ENCODE measurements around the gene GALNTL6. TPM values are rescaled to one million over a fixed set of nuclear protein-coding genes. Genes with fewer than 3 reads are reported as not detected.

The GALNTL6 gene
- total RNA-seq, 1 experiment from 2014 or later = not detected

DNA sequence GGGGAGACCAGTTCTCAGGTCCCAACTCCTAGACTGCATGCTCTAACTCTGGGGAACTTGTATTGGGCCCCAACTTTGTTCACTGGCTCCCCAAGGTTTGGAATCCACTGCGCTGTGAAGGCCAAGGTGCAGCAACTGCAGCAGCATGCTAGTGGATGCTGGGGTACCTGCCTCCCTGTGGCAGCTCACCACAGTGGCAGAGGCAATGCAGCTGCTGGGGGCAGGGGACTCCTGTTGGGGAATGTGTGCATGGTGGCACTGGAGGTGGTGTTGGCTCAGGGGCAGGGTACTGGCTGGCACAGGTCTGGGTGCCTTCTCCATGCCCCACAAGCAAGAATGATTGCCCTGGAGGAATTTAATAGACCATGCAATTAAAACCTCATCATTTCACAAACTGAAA, 862.0 kb downstream of the GALNTL6 start:
- no peak overlapping the region for H3K56ac ChIP-seq (ENCODE audit: insufficient read length, low read depth, low read length)
- TF ChIP-seq CTCF (conservative IDR thresholded peaks at IDR 0.05) = no peak
- H3K27ac Mint-ChIP-seq = peak overlapping the region in 1 of 3 experiments; percentile 14; a peak in 1 of 7 replicates
- no CpG with 5 or more reads among the region's 1 CpG for WGBS (ENCODE audit: extremely low coverage, insufficient read length, low lambda C conversion rate)
- H3K79me2 ChIP-seq (ENCODE audit: insufficient read depth, low read length) = no peaks in the 10 kb centered on the region
- no peak overlapping the region for H3K23ac ChIP-seq (ENCODE audit: insufficient read length, low read depth, low read length)
- no peak overlapping the region for H3K4me3 Mint-ChIP-seq
- H3K27me3 ChIP-seq (ENCODE audit: insufficient read depth, low read length) = no peaks in the 10 kb centered on the region
- no peaks in the 10 kb centered on the region for H3K36me3 Mint-ChIP-seq (ENCODE audit: insufficient read depth in 1 of 3, low read depth in 3 of 3)
- H2BK120ac ChIP-seq (ENCODE audit: low read depth, low read length, poor library complexity, severe bottlenecking) = no peak overlapping the region
- H3K18ac ChIP-seq (ENCODE audit: insufficient read length, low read depth, low read length) = no peak overlapping the region
- H4K91ac ChIP-seq (ENCODE audit: insufficient read length, low read depth, low read length) = no peak overlapping the region
- no peaks in the 10 kb centered on the region for H3K4me1 ChIP-seq (ENCODE audit: insufficient read depth, low read length)
- peaks cover 0 to 9% of the 10 kb centered on the region in 2 experiments; a peak in 3 of 5 replicates for H3K9me3 Mint-ChIP-seq
- no peak overlapping the region for H3T11ph ChIP-seq (ENCODE audit: low read length)
- no peak overlapping the region for H2BK5ac ChIP-seq (ENCODE audit: insufficient read length, low read length)
- no peaks in the 10 kb centered on the region for H4K20me1 ChIP-seq (ENCODE audit: control insufficient read depth, insufficient read depth, insufficient read length)
- no peaks in the 10 kb centered on the region for H3K23me2 ChIP-seq (ENCODE audit: insufficient read length, low read depth, low read length, poor library complexity, severe bottlenecking)
- no peak overlapping the region for H2BK12ac ChIP-seq (ENCODE audit: insufficient read length, low read depth, low read length)
- no peak overlapping the region for H3K27ac ChIP-seq (ENCODE audit: insufficient read length, low read depth, low read length)
- no peak overlapping the region for H3K4ac ChIP-seq (ENCODE audit: low read depth, low read length)
- no peak overlapping the region for H4K8ac ChIP-seq (replicated peaks; ENCODE audit: insufficient read length, low read depth, low read length)
- no peak overlapping the region for H4K5ac ChIP-seq (ENCODE audit: insufficient read length, low read depth, low read length)
- H3K9me3 ChIP-seq (ENCODE audit: control insufficient read depth, low read depth, low read length) = no peaks in the 10 kb centered on the region
- H2BK20ac ChIP-seq (ENCODE audit: low read depth, low read length, poor library complexity, severe bottlenecking) = no peak overlapping the region
- no peak overlapping the region for H3K14ac ChIP-seq (ENCODE audit: insufficient read depth, low read length)
- no peak overlapping the region for H2BK15ac ChIP-seq (ENCODE audit: low read depth, low read length)
- no peaks in the 10 kb centered on the region for H3K79me1 ChIP-seq (ENCODE audit: insufficient read depth, low read depth, low read length, poor library complexity, severe bottlenecking)
- H3K27me3 Mint-ChIP-seq (ENCODE audit: low read depth) = no peaks in the 10 kb centered on the region
- no peak overlapping the region for H3K9ac ChIP-seq (ENCODE audit: extremely low read depth, insufficient read length, low read length)
- no peak overlapping the region for H2AK5ac ChIP-seq (ENCODE audit: insufficient read length, low read length)
- no peak for DNase-seq
- H3K4me1 Mint-ChIP-seq = no peaks in the 10 kb centered on the region
- no peak overlapping the region for H2AFZ ChIP-seq (ENCODE audit: low read length)
- H3K4me2 ChIP-seq (ENCODE audit: insufficient read depth, insufficient read length, low read length) = no peak overlapping the region
